Measurements from ENCODE around the gene APEX1.

GRCh38 chr14:20469890-20470602 lies 15.0 kb downstream of the APEX1 start:
- TF ChIP-seq CTCF (conservative IDR thresholded peaks at IDR 0.05) (no peak), ZFX (IDR thresholded peaks at IDR 0.05) (no peak)

All from C4-2B (cell line).